Tibial artery (tissue), 4 donors: ENCODE data around the gene ESAM.

Experiments used
- DNase-seq, 2 donors: peaks; one replicate each; pipeline ENCODE4 v3.0.0-alpha.2; 2019
- H3K27ac ChIP-seq, 2 donors: fragments of 200-600 bp; sonication (generic) in 1 of 2; 1 replicate in 1 of 2; 2 replicates in 1 of 2; pipeline ENCODE4 v1.5.1; 2018 to 2019; ENCODE audit warnings: mild to moderate bottlenecking in 1 of 2
- H3K27me3 ChIP-seq, 2 donors: fragments of 200-600 bp; sonication (generic) in 1 of 2; one replicate each; pipeline versions ENCODE4 v1.5.1 to v1.6.0; 2016 to 2019
- H3K36me3 ChIP-seq, 3 donors: fragments of 200-600 bp; sonication (generic) in 2 of 3; one replicate each; pipeline ENCODE4 v1.5.1; 2016 to 2019; ENCODE audit warnings: mild to moderate bottlenecking in 2 of 3
- H3K4me1 ChIP-seq, 4 donors: fragments of 200-600 bp; sonication (generic) in 2 of 4; 1 replicate in 3 of 4; 2 replicates in 1 of 4; pipeline ENCODE4 v1.5.1; 2016 to 2019
- H3K4me3 ChIP-seq, 2 donors: fragments of 200-600 bp; sonication (generic) in 1 of 2; 1 replicate in 1 of 2; 2 replicates in 1 of 2; pipeline ENCODE4 v1.5.1; 2018 to 2019; ENCODE audit warnings: mild to moderate bottlenecking in 2 of 2
- H3K9me3 ChIP-seq, 3 donors: fragments of 200-600 bp; sonication (generic) in 1 of 3; one replicate each; pipeline ENCODE4 v1.5.1; 2016 to 2019
- intact Hi-C: fragments of 100-400 bp; cut with DNase I; formaldehyde crosslinking; loops from one replicate; pipeline ENCODE4 v1.15.0; 2023; ENCODE audit warnings: low total_unique reads
- TF ChIP-seq, protein P1 (sequence below), 2 experiments: fragments of 200-600 bp in 1 of 2; fragments of 450-650 bp in 1 of 2; IDR thresholded peaks; one replicate each; pipeline ENCODE4 v1.5.1; 2017 to 2019; ENCODE audit warnings: antibody characterized with exemption in 2 of 2, mild to moderate bottlenecking in 1 of 2, moderate library complexity in 1 of 2

The ESAM gene

GRCh38 chr11:124796312-124796711, 34.2 kb upstream of the ESAM start:
- no peaks in the 10 kb centered on the region for H3K9me3 ChIP-seq
- no peak for DNase-seq
- H3K36me3 ChIP-seq, result no peaks in the 10 kb centered on the region
- H3K27ac ChIP-seq, result no peak overlapping the region
- peaks cover 0 to 54% (median 23%) of the 10 kb centered on the region in 4 donors for H3K4me1 ChIP-seq
- TF ChIP-seq, protein P1, sequence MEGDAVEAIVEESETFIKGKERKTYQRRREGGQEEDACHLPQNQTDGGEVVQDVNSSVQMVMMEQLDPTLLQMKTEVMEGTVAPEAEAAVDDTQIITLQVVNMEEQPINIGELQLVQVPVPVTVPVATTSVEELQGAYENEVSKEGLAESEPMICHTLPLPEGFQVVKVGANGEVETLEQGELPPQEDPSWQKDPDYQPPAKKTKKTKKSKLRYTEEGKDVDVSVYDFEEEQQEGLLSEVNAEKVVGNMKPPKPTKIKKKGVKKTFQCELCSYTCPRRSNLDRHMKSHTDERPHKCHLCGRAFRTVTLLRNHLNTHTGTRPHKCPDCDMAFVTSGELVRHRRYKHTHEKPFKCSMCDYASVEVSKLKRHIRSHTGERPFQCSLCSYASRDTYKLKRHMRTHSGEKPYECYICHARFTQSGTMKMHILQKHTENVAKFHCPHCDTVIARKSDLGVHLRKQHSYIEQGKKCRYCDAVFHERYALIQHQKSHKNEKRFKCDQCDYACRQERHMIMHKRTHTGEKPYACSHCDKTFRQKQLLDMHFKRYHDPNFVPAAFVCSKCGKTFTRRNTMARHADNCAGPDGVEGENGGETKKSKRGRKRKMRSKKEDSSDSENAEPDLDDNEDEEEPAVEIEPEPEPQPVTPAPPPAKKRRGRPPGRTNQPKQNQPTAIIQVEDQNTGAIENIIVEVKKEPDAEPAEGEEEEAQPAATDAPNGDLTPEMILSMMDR (IDR thresholded peaks at IDR 0.05), result no peak
- intact Hi-C loops, result loop anchor here (5.0 to 10.0 kb wide), 2 partner anchors 34 to 52 kb away; partner anchors contain the start of gene ESAM
- H3K27me3 ChIP-seq, result no peaks in the 10 kb centered on the region
- no peak overlapping the region for H3K4me3 ChIP-seq

- TF ChIP-seq, protein P1 (IDR thresholded peaks at IDR 0.05), result peak; percentile 58 to 66
- no peak overlapping the region for H3K27ac ChIP-seq
- H3K4me3 ChIP-seq, result no peak overlapping the region
- intact Hi-C loops, result loop anchor here (10.0 kb wide), 1 partner anchor 49 kb away; no protein-coding TSS in a partner anchor
- peaks cover 0 to 41% (median 14%) of the 10 kb centered on the region in 4 donors for H3K4me1 ChIP-seq
- no peak for DNase-seq
- no peaks in the 10 kb centered on the region for H3K36me3 ChIP-seq
- H3K9me3 ChIP-seq, result no peaks in the 10 kb centered on the region
- H3K27me3 ChIP-seq, result no peaks in the 10 kb centered on the region
Observed at GRCh38 chr11:124793466-124794278, 31.6 kb upstream of the ESAM start.

- Histone ChIP-seq H3K4me1 (peaks cover 0 to 24% (median 7%) of the 10 kb centered on the region in 4 donors), H3K36me3 (no peaks in the 10 kb centered on the region), H3K27me3 (no peaks in the 10 kb centered on the region), H3K4me3 (no peak overlapping the region), H3K9me3 (no peaks in the 10 kb centered on the region), H3K27ac (no peak overlapping the region)
- intact Hi-C loops, result loop anchor here (10.0 kb wide), 1 partner anchor 47 kb away; no protein-coding TSS in a partner anchor
- TF ChIP-seq, protein P1 (IDR thresholded peaks at IDR 0.05), result no peak
- no peak for DNase-seq
Observed at GRCh38 chr11:124791626-124792341, 29.7 kb upstream of the ESAM start.

GRCh38 chr11:124788521-124788920, 26.4 kb upstream of the ESAM start:
- Histone ChIP-seq H3K27me3 (no peaks in the 10 kb centered on the region), H3K4me1 (peaks cover 0 to 15% (median 6%) of the 10 kb centered on the region in 4 donors), H3K9me3 (no peaks in the 10 kb centered on the region), H3K36me3 (no peaks in the 10 kb centered on the region), H3K27ac (no peak overlapping the region), H3K4me3 (no peak overlapping the region)
- intact Hi-C loops, result no loop called here
- TF ChIP-seq, protein P1 (IDR thresholded peaks at IDR 0.05), result no peak
- DNase-seq, result no peak

DNA sequence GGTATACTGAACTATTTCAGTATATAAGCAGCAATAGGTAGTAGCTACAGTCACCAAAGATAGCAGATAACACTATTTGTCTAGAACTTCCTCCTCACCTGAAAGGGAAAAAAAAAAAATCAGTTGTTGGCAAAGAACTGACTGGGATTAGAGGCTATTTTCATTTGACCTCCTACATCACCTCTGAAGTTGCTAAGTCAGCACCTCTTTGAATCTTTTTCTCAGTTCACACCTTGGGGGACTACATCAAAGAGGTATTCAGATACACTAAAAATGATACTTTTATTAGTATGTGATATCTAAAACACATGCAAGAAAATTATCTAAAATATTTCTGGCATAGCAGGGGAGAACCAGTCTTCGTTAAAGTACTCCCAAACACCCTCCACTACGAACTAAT, 22.0 kb upstream of the ESAM start:
- Histone ChIP-seq H3K36me3 (no peaks in the 10 kb centered on the region), H3K9me3 (no peaks in the 10 kb centered on the region)
- TF ChIP-seq, protein P1 (IDR thresholded peaks at IDR 0.05), result no peak

More for the DNA sequence above, 22.0 kb upstream of the ESAM start:
- intact Hi-C loops, result no loop called here
- Histone ChIP-seq H3K27me3 (no peaks in the 10 kb centered on the region), H3K4me1 (peaks cover 0 to 16% (median 3%) of the 10 kb centered on the region in 4 donors), H3K4me3 (no peak overlapping the region), H3K27ac (no peak overlapping the region)
- DNase-seq, result no peak
